Aorta (tissue), 5 donors: ENCODE results near the gene RTKN2. TPM values are rescaled to one million over a fixed set of nuclear protein-coding genes. Genes with fewer than 3 reads are reported as not detected.
"Not testable (repeated sequence)": the region's sequence is repeated elsewhere in the genome, so short reads cannot be mapped to it uniquely, and the experiment has no call there.

Experiments
- ATAC-seq: fragments of 200-7000 bp; cut with Tn5 transposase; one replicate; pipeline ENCODE4 v1.9.1; 2022; ENCODE audit warnings: moderate library complexity; ENCODE audit not compliant: low FRiP score
- DNase-seq, 2 donors: peaks; one replicate each; pipeline ENCODE4 v3.0.0-alpha.2; 2020
- H3K27ac ChIP-seq, 2 donors: one replicate each; pipeline ENCODE4 v1.5.1; 2013; ENCODE audit warnings: low read length in 2 of 2, mild to moderate bottlenecking in 2 of 2, moderate library complexity in 2 of 2, control low read depth in 1 of 2, inconsistent platforms in 1 of 2, low read depth in 1 of 2
- H3K27me3 ChIP-seq, 2 donors: one replicate each; pipeline ENCODE4 v1.6.1; 2013; ENCODE audit warnings: control low read depth in 1 of 2, low read length in 1 of 2, mild to moderate bottlenecking in 1 of 2, moderate library complexity in 1 of 2; ENCODE audit not compliant: insufficient read depth in 2 of 2, control insufficient read depth in 1 of 2
- H3K36me3 ChIP-seq, 2 donors: one replicate each; pipeline ENCODE4 v1.6.1; 2013; ENCODE audit warnings: control low read depth in 1 of 2, low read length in 1 of 2, mild to moderate bottlenecking in 1 of 2; ENCODE audit not compliant: insufficient read depth in 2 of 2, control insufficient read depth in 1 of 2
- H3K4me1 ChIP-seq, 2 donors: one replicate each; pipeline ENCODE4 v1.6.1; 2013; ENCODE audit warnings: low read length in 2 of 2, control low read depth in 1 of 2, mild to moderate bottlenecking in 1 of 2, moderate library complexity in 1 of 2; ENCODE audit not compliant: insufficient read depth in 2 of 2, control insufficient read depth in 1 of 2
- H3K4me3 ChIP-seq, 2 donors: one replicate each; pipeline ENCODE4 v1.5.1; 2013; ENCODE audit warnings: low read length in 2 of 2, control low read depth in 1 of 2, mild to moderate bottlenecking in 1 of 2
- H3K9me3 ChIP-seq: one replicate; pipeline ENCODE4 v1.6.1; 2013; ENCODE audit warnings: mild to moderate bottlenecking, low read length; ENCODE audit not compliant: control insufficient read depth
- WGBS, 2 donors: extraction: QIAGEN DNeasy Blood & Tissue Kit; methylation state at CpG; one replicate each; pipeline ENCODE4 v1.1.7; 2013; 5-methylcytosine and 5-hydroxymethylcytosine counted together
- intact Hi-C, 2 donors: fragments of 100-400 bp; cut with DNase I; formaldehyde crosslinking; loops; one replicate each; pipeline versions ENCODE4 v1.14.2 to v1.15.0; 2022
- polyA plus RNA-seq, 2 donors: library from polyadenylated mRNA; stranded (reverse); fragments of 200-250 nt; gene quantifications; one replicate each; pipeline ENCODE4 v1.2.3, GENCODE V29; 2013
- total RNA-seq, 2 donors: library from RNA; stranded (reverse); fragmentation: NEBNext Ultra II Directional; extraction: Animal tissue kit (Norgen Biotek cat#: 25700); gene quantifications; one replicate each; pipeline ENCODE4 v1.2.1, GENCODE V29; 2021
- donor health status: healthy with polysubstance abuse.
- donor health status: Bipolar disorder and iron deficiency.
- donor health status: DM: no; HTN: no; CAD: no.
- donor health status: DM: no; HTN: no; CAD: no.
- donor health status: DM: yes; HTN: yes; CAD: no.

RTKN2 gene
- total and polyA plus RNA-seq, 4 donors = 0.13 to 0.31 (median 0.25) TPM

- WGBS, 2 donors = 97 to 98% methylated on average over 4 of the region's 4 CpGs
- H3K4me3 ChIP-seq, H3K4me1 ChIP-seq, ATAC-seq, H3K36me3 ChIP-seq, H3K27ac ChIP-seq, H3K9me3 ChIP-seq, DNase-seq, H3K27me3 ChIP-seq: not testable (repeated sequence)
- intact Hi-C loops = loop anchor here in 1 of 2 donors (5.0 to 10.0 kb wide), 2 partner anchors 147 to 344 kb away; no protein-coding TSS in a partner anchor
Measured at GRCh38 chr10:62241521-62241920, 27.1 kb downstream of the RTKN2 start.

GRCh38 chr10:62239994-62240393 lies 28.6 kb downstream of the RTKN2 start:
- WGBS, 2 donors = 78 to 80% methylated on average over 5 of the region's 5 CpGs
- ATAC-seq (no peak), DNase-seq (no peak)
- H3K4me1 ChIP-seq = no peaks in the 10 kb centered on the region
- no peaks in the 10 kb centered on the region for H3K36me3 ChIP-seq
- no peak overlapping the region for H3K27ac ChIP-seq
- no peaks in the 10 kb centered on the region for H3K27me3 ChIP-seq
- intact Hi-C loops = loop anchor here (5.0 to 10.0 kb wide), 3 partner anchors 145 to 485 kb away; no protein-coding TSS in a partner anchor
- no peaks in the 10 kb centered on the region for H3K9me3 ChIP-seq
- no peak overlapping the region for H3K4me3 ChIP-seq

DNA sequence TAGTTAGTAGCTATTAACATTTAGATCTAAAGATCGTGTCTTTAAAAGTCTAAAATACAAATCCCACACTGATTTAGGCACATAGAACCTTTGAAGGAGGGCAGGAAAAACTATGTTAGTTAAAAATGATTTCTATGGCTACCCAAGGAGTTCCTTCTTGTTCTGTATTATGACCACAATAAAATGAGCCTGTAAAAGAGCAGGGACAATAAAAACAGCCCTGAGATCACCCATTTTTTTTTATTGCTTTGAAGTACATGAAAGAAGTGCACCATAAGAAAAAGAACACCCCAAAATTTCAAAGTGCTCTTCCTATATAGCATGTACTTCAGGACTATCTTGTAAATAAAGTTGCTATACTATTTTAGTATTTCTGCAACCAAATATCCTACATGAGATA lies 29.8 kb downstream of the RTKN2 start:
- ATAC-seq (no peak), DNase-seq (no peak)
- intact Hi-C loops = loop anchor here in 1 of 2 donors (10.0 kb wide), 1 partner anchor 484 kb away; no protein-coding TSS in a partner anchor
- Histone ChIP-seq H3K27ac (no peak overlapping the region), H3K36me3 (no peaks in the 10 kb centered on the region), H3K4me3 (no peak overlapping the region), H3K4me1 (peaks cover 0 to under 1% of the 10 kb centered on the region in 2 donors), H3K27me3 (no peaks in the 10 kb centered on the region), H3K9me3 (no peaks in the 10 kb centered on the region)
- WGBS, 2 donors = 96 to 98% methylated on average over 1 of the region's 1 CpG

DNA sequence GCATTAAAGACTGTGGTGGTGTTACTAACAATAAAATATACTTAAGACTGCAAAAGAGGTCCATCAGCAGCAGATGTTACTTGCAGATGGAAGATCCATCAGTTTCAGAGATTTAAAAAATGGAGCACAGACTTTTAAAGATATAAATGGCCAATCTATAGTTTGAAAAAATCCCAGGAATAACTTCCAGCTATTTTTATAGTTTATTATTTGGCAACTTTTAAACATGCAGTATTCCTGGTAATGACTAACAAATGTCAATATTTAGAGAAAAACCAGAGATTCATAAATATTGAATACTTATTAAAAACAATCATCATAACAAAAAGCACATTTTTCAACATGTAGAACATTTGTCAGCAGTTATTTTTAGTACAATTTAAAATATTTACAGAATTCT lies 30.7 kb downstream of the RTKN2 start:
- no peak overlapping the region for H3K4me3 ChIP-seq
- H3K4me1 ChIP-seq = peaks cover 0 to 2% of the 10 kb centered on the region in 2 donors
- H3K36me3 ChIP-seq = no peaks in the 10 kb centered on the region
- intact Hi-C loops = loop anchor here in 1 of 2 donors (10.0 kb wide), 1 partner anchor 483 kb away; no protein-coding TSS in a partner anchor
- DNase-seq (no peak), ATAC-seq (no peak)
- no peaks in the 10 kb centered on the region for H3K27me3 ChIP-seq
- H3K27ac ChIP-seq = no peak overlapping the region
- no peaks in the 10 kb centered on the region for H3K9me3 ChIP-seq

GRCh38 chr10:62237506-62237905 lies 31.1 kb downstream of the RTKN2 start:
- ATAC-seq (no peak), DNase-seq (no peak)
- intact Hi-C loops = loop anchor here in 1 of 2 donors (10.0 kb wide), 1 partner anchor 483 kb away; no protein-coding TSS in a partner anchor
- Histone ChIP-seq H3K9me3 (no peaks in the 10 kb centered on the region), H3K4me1 (peaks cover 0 to 2% of the 10 kb centered on the region in 2 donors), H3K36me3 (no peaks in the 10 kb centered on the region), H3K4me3 (no peak overlapping the region), H3K27me3 (no peaks in the 10 kb centered on the region), H3K27ac (no peak overlapping the region)
- 75 to 83% methylated on average over 2 of the region's 2 CpGs for WGBS, 2 donors

DNA sequence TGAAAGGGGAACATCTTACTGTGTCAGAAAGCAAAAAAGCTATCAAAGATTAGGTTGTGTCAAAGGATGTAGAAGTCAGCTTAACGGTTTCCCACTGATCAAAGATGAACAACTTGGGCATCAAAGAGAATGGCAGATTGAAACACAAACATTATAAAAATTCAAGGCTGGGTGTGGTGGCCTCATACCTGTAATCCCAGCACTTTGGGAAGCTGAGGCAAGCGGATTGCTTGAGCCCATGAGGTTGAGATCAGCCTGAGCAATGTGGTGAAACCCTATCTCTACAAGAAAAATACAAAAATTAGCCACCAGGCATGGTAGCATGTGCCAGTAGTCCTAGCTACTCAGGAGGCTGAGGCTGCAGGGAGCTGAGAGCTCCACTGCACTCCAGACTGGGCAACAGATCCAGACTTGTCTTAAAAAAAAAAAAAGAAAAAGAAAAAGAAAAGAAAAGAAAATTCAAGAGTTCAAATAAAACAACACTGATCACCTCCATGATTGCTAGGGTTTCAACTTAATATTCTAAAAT lies 34.5 kb downstream of the RTKN2 start:
- Histone ChIP-seq H3K27ac (no peak overlapping the region), H3K4me3 (no peak overlapping the region), H3K9me3 (no peaks in the 10 kb centered on the region), H3K4me1 (peaks cover 0 to 2% of the 10 kb centered on the region in 2 donors), H3K36me3 (no peaks in the 10 kb centered on the region), H3K27me3 (no peaks in the 10 kb centered on the region)
- intact Hi-C loops = loop anchor here in 1 of 2 donors (5.0 to 10.0 kb wide), 2 partner anchors 152 to 479 kb away; no protein-coding TSS in a partner anchor
- 66 to 67% methylated on average over 2 of the region's 2 CpGs for WGBS, 2 donors
- DNase-seq (no peak), ATAC-seq (no peak)

DNA sequence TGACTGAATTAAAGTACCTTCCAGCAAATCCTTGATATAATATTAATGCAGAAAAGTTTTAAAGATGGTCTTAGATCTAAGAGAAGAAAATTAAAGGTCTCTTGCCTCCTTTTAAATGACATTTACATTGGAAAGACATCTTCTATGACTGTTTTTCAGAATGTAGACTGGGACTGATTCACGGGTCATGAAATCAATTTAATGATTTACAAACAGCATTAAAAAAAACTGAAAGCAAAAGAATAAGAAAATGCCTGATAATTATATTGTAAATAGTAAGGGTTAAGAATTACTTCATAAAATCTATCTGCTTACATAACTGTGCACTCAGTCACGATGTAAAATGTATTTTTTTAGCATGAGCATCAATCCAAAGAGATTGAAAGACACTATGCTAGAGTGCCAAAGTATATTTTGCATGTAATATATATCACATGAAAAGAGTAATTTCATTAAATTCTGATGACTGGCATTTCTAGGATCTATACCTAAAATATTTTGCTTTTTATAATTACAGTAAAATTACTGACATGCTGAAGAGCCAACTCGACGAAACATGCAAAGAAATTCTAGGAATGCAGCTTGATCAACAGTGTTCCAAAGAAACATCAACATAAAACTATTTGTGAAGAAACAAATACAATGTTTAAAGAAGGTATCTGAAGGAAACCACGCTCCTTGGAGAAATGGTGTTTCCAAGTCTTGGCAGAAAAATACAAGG lies 35.1 kb downstream of the RTKN2 start:
- 24 to 29% methylated on average over 5 of the region's 5 CpGs for WGBS, 2 donors
- no peaks in the 10 kb centered on the region for H3K27me3 ChIP-seq
- intact Hi-C loops = loop anchor here in 1 of 2 donors (5.0 to 10.0 kb wide), 2 partner anchors 151 to 479 kb away; no protein-coding TSS in a partner anchor
- ATAC-seq (no peak), DNase-seq (no peak)
- H3K4me3 ChIP-seq = no peak overlapping the region
- H3K9me3 ChIP-seq = no peaks in the 10 kb centered on the region
- no peak overlapping the region for H3K27ac ChIP-seq
- peaks cover 0 to 2% of the 10 kb centered on the region in 2 donors for H3K4me1 ChIP-seq
- no peaks in the 10 kb centered on the region for H3K36me3 ChIP-seq

- no peaks in the 10 kb centered on the region for H3K27me3 ChIP-seq
- DNase-seq (no peak), ATAC-seq (no peak)
- H3K36me3 ChIP-seq = no peaks in the 10 kb centered on the region
- H3K4me1 ChIP-seq = peaks cover 0 to 2% of the 10 kb centered on the region in 2 donors
- 15 to 29% methylated on average over 4 of the region's 4 CpGs for WGBS, 2 donors
- no peak overlapping the region for H3K27ac ChIP-seq
- H3K9me3 ChIP-seq = no peaks in the 10 kb centered on the region
- H3K4me3 ChIP-seq = no peak overlapping the region
- intact Hi-C loops = loop anchor here in 1 of 2 donors (2.0 to 10.0 kb wide), 3 partner anchors 150 to 477 kb away; no protein-coding TSS in a partner anchor
Measured at GRCh38 chr10:62231805-62232204, 36.8 kb downstream of the RTKN2 start.
